Activated CD4-positive, alpha-beta memory T cell treated with anti-CD3 and anti-CD28 coated beads, Interleukin-2, amount 10 ng/mL, durations not matched to agents 7 days and 5 days (primary cell): Measurements from ENCODE around the gene FMN1. TPM values are rescaled to one million over a fixed set of nuclear protein-coding genes. Genes with fewer than 3 reads are reported as not detected.

Source experiments
- CTCF ChIA-PET: fragments of 350-600 bp; sonication (Branson Sonifier 250); formaldehyde crosslinking; loops from one replicate; lab custom pipeline; 2021; ENCODE audit warnings: antibody characterized with exemption, inconsistent platforms; lab: Charles Lee
- POLR2A ChIA-PET: fragments of 350-600 bp; sonication (Branson Sonifier 250); formaldehyde crosslinking; loops from one replicate; lab custom pipeline; 2021; ENCODE audit warnings: antibody characterized with exemption; lab: Charles Lee
- DNase-seq: peaks from one replicate; pipeline ENCODE4 v3.0.0-alpha.2; 2020
- H3K27ac Mint-ChIP-seq: one replicate; pipeline ENCODE4 v1.8.0; 2021; ENCODE audit warnings: mild to moderate bottlenecking, mixed read lengths
- H3K27me3 Mint-ChIP-seq: one replicate; pipeline ENCODE4 v1.8.0; 2021; ENCODE audit warnings: mixed read lengths
- H3K36me3 Mint-ChIP-seq: one replicate; pipeline ENCODE4 v1.8.0; 2021; ENCODE audit warnings: low read depth, mixed read lengths
- H3K4me1 Mint-ChIP-seq: one replicate; pipeline ENCODE4 v1.8.0; 2021; ENCODE audit warnings: mixed read lengths
- H3K4me3 Mint-ChIP-seq: one replicate; pipeline ENCODE4 v1.8.0; 2021; ENCODE audit warnings: mild to moderate bottlenecking, mixed read lengths
- H3K9me3 Mint-ChIP-seq: one replicate; pipeline ENCODE4 v1.8.0; 2021; ENCODE audit warnings: mixed read lengths
- total RNA-seq, 2 experiments: library from RNA; stranded (reverse); gene quantifications; one replicate each; pipeline ENCODE4 v1.2.3, GENCODE V29; 2021

FMN1 gene
- total RNA-seq, 2 experiments from 2014 or later: 0.03 to 0.15 TPM

DNA sequence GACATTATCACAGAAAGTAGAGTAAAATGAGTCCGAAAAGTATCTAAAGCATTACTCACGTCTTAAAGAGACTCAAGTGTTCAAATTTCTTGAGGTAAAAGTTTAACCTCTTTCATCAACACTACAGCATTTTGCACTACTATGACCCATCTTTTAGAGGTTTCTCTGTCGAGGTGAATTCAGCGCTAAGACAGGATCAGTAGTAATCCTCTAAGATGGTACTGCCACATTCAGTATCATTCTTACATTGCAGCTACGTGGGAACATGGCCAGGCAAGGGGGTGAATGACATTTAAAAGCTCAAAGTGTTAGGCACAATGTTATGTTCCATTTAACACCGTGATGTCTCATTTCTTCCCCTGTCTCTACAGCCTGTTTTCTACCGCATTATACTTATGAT lies 210.8 kb downstream of the FMN1 start:
- ChIA-PET CTCF (no interaction called here), POLR2A (no interaction called here)
- H3K9me3 Mint-ChIP-seq: no peaks in the 10 kb centered on the region
- H3K27me3 Mint-ChIP-seq: no peaks in the 10 kb centered on the region
- no peaks in the 10 kb centered on the region for H3K36me3 Mint-ChIP-seq
- no peak overlapping the region for H3K4me3 Mint-ChIP-seq
- no peaks in the 10 kb centered on the region for H3K4me1 Mint-ChIP-seq
- no peak for DNase-seq
- no peak overlapping the region for H3K27ac Mint-ChIP-seq

DNA sequence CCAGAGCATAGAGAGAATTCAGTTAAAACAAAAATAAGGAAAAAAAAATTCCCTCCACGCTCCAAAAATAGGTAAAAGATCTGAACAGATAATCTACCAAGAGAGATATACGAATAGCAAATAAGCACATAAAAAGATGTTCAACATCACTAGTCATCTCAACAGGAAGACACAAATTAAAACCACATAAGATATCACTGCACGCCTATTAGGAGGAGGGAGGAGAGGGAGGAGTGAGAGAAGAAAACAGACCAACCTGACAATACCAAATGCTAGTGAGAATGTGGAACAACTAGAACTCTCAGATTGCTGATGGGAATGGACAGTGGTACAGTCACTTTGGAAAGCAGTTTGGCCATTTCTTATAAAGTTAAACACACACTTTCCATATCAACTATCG lies 212.5 kb downstream of the FMN1 start:
- H3K27ac Mint-ChIP-seq: no peak overlapping the region
- H3K4me1 Mint-ChIP-seq: no peaks in the 10 kb centered on the region
- CTCF ChIA-PET: no interaction called here
- no peaks in the 10 kb centered on the region for H3K27me3 Mint-ChIP-seq
- DNase-seq: no peak
- POLR2A ChIA-PET: no interaction called here
- H3K4me3 Mint-ChIP-seq: no peak overlapping the region
- no peaks in the 10 kb centered on the region for H3K9me3 Mint-ChIP-seq
- no peaks in the 10 kb centered on the region for H3K36me3 Mint-ChIP-seq

DNA sequence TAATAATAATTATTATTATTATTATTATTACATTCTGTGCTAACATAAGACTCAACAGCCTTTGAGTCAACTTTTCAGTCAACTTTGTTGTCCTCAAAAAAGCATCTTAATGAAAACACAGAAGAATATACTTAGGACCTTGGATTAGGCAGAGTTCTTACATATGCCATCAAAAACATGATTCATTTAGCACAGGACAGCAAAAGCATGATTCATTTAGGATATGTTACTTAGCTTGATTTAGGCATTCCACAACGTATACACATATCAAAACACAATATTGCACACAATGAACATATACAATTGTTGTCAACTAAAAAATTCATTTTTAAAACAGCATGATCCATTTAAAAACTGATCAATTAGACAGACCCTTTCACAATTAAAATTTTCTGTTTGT lies 213.0 kb downstream of the FMN1 start:
- Mint-ChIP-seq H3K27ac (no peak overlapping the region), H3K9me3 (no peaks in the 10 kb centered on the region), H3K4me3 (no peak overlapping the region), H3K4me1 (no peaks in the 10 kb centered on the region), H3K36me3 (no peaks in the 10 kb centered on the region), H3K27me3 (peaks cover under 1% of the 10 kb centered on the region)
- POLR2A ChIA-PET: no interaction called here
- no peak for DNase-seq
- CTCF ChIA-PET: no interaction called here

DNA sequence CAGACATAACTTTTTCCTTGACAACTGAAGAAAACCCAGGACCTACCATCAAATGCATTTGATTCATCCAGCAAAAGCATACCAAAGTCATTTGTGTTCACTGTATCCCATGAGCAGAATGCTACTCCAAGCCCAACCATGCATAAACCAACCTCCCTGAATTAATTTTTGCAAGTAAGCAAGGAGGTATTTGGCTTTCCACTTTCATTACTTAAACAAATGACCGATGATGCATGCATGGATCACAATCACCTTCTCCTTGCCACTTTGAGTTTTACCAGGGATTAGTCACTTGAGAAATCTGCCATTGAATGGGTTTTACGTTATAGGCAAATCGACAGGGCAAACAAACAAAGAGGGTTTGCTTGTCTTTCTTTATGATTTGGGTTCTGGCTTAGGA lies 214.8 kb downstream of the FMN1 start:
- CTCF ChIA-PET: no interaction called here
- DNase-seq: no peak
- Mint-ChIP-seq H3K9me3 (no peaks in the 10 kb centered on the region), H3K4me1 (no peaks in the 10 kb centered on the region), H3K4me3 (no peak overlapping the region), H3K27me3 (peaks cover 2% of the 10 kb centered on the region), H3K27ac (no peak overlapping the region), H3K36me3 (no peaks in the 10 kb centered on the region)
- POLR2A ChIA-PET: no interaction called here

DNA sequence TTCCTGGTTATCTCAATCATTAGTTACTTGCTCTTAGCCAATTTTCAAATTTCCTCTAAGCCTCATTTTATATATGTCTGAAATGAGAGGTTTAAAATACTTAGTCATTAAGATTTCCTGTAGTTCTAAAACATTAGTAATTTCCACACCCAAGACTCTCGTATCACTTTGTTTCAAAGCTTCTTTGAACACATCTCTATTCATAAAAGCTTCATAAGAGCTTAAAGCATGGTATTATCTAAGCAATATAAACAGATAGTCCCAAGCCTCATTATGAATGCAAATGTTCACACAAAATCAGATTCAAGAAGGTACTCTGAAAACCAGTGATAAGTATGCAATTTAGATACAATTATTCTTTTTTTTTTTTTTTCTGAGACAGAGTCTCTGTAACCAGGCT lies 217.0 kb downstream of the FMN1 start:
- no peak overlapping the region for H3K4me3 Mint-ChIP-seq
- H3K9me3 Mint-ChIP-seq: no peaks in the 10 kb centered on the region
- peaks cover 2% of the 10 kb centered on the region for H3K27me3 Mint-ChIP-seq
- H3K4me1 Mint-ChIP-seq: no peaks in the 10 kb centered on the region
- ChIA-PET CTCF (no interaction called here), POLR2A (no interaction called here)
- H3K27ac Mint-ChIP-seq: no peak overlapping the region
- H3K36me3 Mint-ChIP-seq: no peaks in the 10 kb centered on the region
- DNase-seq: no peak

DNA sequence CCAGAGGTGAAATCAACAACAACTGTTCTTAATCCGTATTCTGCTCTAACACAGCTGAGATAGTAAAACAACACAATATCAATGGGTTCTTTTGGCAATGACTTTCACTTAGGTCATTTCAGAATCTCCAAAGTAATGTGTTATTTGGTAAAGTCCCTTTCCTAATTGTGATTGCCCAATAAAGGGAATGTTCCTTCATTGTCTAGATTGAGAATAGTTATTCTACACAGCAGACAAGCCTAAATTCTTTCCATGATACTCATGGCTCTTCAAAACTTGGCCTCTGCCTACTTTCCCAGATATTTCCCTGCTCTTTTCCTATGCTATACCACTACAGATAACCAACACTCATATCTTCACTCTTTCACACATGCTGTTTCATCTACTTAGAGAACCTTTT lies 219.8 kb downstream of the FMN1 start:
- ChIA-PET CTCF (no interaction called here), POLR2A (no interaction called here)
- Mint-ChIP-seq H3K36me3 (no peaks in the 10 kb centered on the region), H3K4me1 (no peaks in the 10 kb centered on the region), H3K27ac (no peak overlapping the region), H3K9me3 (no peaks in the 10 kb centered on the region), H3K4me3 (no peak overlapping the region), H3K27me3 (peaks cover 2% of the 10 kb centered on the region)
- DNase-seq: no peak

DNA sequence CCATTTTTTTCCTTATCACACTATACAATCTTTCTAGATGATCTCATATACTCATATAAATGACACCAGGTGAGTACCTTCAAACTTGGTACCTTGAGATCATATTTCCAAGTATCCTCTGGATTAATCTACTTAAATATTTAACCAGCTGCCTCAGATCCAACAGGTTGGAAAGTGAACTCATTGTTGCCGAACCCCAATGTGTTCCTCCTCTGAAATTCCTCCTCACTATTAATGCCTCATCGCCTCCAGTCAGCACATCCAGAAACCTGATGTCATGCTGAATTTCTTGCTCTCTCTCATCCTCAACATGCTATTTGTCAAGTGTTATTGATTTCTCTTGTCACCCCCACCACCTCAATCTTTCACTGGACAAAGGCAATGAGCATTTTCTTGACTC lies 221.8 kb downstream of the FMN1 start:
- Mint-ChIP-seq H3K4me1 (no peaks in the 10 kb centered on the region), H3K27ac (no peak overlapping the region), H3K27me3 (peaks cover 2% of the 10 kb centered on the region), H3K9me3 (no peaks in the 10 kb centered on the region), H3K4me3 (no peak overlapping the region), H3K36me3 (no peaks in the 10 kb centered on the region)
- ChIA-PET CTCF (no interaction called here), POLR2A (no interaction called here)
- no peak for DNase-seq

DNA sequence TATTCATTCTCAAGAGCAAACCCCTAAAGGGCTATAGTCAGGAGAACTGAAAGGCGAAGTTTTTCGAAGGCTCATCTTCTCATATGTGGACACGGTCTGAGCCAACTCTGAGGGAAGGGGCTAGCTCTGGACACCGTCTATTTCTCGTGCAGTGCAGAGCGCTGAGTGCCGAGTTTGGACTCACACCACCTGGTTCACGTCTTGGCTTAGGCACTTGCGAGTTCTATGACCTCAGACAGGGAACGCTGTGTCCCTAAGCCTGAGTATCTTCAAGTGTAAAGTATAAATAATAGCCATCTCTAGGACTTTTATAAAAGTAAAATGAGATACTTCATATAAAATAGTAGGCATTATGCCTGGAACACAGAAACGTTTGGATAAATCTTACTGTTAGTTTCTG lies 223.7 kb downstream of the FMN1 start:
- DNase-seq: no peak

DNA sequence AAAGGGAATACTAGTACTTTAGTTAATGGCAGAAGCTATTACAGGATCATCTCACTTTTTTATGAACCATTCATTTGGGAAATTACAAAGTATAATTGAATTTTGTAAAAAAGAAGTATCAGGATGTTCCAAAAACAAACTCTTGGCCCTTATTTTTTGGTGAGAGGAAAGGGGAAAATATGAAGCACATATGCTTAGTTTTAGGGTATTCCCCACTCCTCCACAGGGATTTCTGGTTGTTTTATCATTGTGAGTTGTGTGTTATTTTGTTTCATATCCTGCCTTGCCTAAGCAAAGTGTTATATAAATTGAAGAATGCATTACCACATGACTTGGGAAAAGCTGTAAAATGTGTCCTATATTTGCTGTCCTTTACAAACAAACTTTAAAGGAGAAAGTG lies 227.0 kb downstream of the FMN1 start:
- H3K27me3 Mint-ChIP-seq: no peaks in the 10 kb centered on the region
- no peak overlapping the region for H3K27ac Mint-ChIP-seq
- POLR2A ChIA-PET: no interaction called here
- CTCF ChIA-PET: no interaction called here
- H3K4me3 Mint-ChIP-seq: no peak overlapping the region
- no peaks in the 10 kb centered on the region for H3K36me3 Mint-ChIP-seq
- no peak for DNase-seq
- no peaks in the 10 kb centered on the region for H3K4me1 Mint-ChIP-seq
- no peaks in the 10 kb centered on the region for H3K9me3 Mint-ChIP-seq

More for the DNA sequence above, 223.7 kb downstream of the FMN1 start:
- Mint-ChIP-seq H3K9me3 (no peaks in the 10 kb centered on the region), H3K4me1 (no peaks in the 10 kb centered on the region), H3K27me3 (no peaks in the 10 kb centered on the region), H3K27ac (no peak overlapping the region), H3K36me3 (no peaks in the 10 kb centered on the region), H3K4me3 (no peak overlapping the region)
- ChIA-PET POLR2A (no interaction called here), CTCF (no interaction called here)

DNA sequence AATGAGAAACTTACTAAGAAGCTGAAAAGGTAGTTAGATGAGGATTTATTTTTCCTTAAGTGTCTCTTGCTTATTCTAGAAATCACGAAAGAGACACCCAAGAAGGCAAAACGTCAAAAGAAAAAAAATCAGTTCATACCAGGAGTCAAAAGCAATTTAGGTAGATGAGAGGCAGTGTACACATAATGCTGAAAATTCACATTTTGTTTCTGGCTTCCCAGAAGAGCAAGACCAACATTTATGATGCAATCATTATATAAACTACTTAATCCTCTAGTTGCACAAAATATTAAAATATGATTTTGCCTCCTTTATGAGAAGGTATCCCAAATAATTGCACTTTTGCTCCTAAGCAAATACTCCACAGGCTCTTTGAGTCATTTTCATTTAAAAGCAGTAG lies 228.0 kb downstream of the FMN1 start:
- Mint-ChIP-seq H3K4me1 (no peaks in the 10 kb centered on the region), H3K36me3 (no peaks in the 10 kb centered on the region), H3K27me3 (no peaks in the 10 kb centered on the region), H3K9me3 (peaks cover 2% of the 10 kb centered on the region), H3K4me3 (no peak overlapping the region), H3K27ac (no peak overlapping the region)
- CTCF ChIA-PET: no interaction called here
- POLR2A ChIA-PET: no interaction called here
- no peak for DNase-seq

DNA sequence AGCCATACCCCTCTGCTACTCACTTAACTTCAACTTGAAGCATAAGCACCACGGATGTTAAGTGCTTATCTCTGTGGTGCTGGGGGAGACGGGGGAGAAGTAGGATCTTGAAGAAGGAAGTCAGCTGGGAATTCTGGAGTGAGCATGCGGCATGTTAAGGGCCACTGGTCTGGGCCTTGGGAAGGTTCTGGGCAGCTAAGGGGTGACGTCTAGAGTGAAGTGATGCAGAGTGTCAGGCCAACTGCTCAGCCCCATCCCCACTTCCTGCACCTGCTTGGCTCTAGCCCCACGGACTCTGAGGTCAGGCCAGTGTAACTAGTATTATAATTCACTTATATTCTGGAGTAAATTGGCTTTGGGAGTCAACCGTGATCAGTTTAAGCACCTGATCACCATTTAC lies 228.6 kb downstream of the FMN1 start:
- ChIA-PET POLR2A (no interaction called here), CTCF (no interaction called here)
- H3K9me3 Mint-ChIP-seq: peaks cover 2% of the 10 kb centered on the region
- H3K36me3 Mint-ChIP-seq: no peaks in the 10 kb centered on the region
- H3K4me1 Mint-ChIP-seq: no peaks in the 10 kb centered on the region
- no peak for DNase-seq
- H3K27ac Mint-ChIP-seq: no peak overlapping the region
- no peaks in the 10 kb centered on the region for H3K27me3 Mint-ChIP-seq
- no peak overlapping the region for H3K4me3 Mint-ChIP-seq

DNA sequence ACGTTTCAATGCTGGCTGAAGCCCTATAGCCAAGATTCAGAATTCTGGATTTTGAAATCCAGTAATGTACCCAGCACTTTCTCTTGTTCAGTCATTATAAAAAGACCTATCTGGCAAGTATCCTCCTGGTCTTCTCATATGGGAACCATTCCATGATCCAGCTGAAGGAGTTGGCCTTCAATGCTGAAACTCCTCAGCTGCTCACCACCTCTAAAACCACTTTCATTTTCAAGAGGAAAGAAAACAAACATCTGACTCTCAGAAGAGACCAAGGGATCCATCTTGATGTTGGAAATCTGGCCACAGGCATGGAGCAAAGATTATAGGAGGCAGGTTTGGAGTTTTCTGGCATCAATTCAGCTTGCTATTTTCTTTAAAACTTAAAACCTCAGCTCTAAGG lies 235.4 kb downstream of the FMN1 start:
- H3K9me3 Mint-ChIP-seq: peaks cover 2% of the 10 kb centered on the region
- DNase-seq: no peak
- H3K4me1 Mint-ChIP-seq: no peaks in the 10 kb centered on the region
- H3K36me3 Mint-ChIP-seq: no peaks in the 10 kb centered on the region
- H3K27ac Mint-ChIP-seq: no peak overlapping the region
- CTCF ChIA-PET: no interaction called here
- no peaks in the 10 kb centered on the region for H3K27me3 Mint-ChIP-seq
- H3K4me3 Mint-ChIP-seq: no peak overlapping the region
- POLR2A ChIA-PET: no interaction called here

DNA sequence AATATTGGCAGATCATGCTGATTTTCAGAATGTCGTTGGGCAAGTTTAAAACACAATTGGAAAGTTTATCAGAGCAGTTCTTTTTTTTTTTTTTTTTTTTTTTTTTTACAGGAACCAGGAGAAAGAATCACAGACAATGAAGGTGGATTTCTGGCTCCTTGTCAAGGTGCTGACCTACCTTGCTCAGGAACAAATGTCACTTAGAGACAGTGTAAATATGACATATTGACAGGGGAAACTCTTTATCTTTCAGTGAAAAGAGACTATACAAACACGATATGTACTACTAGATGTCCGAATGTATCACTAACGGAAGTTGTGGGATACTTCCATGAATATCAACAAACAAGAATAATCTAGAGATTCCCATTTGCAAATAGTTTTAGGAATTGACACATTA lies 237.3 kb downstream of the FMN1 start:
- H3K4me1 Mint-ChIP-seq: no peaks in the 10 kb centered on the region
- H3K36me3 Mint-ChIP-seq: no peaks in the 10 kb centered on the region
- no peak overlapping the region for H3K4me3 Mint-ChIP-seq
- H3K27me3 Mint-ChIP-seq: no peaks in the 10 kb centered on the region
- no peak overlapping the region for H3K27ac Mint-ChIP-seq
- H3K9me3 Mint-ChIP-seq: peaks cover 2% of the 10 kb centered on the region
- ChIA-PET POLR2A (no interaction called here), CTCF (no interaction called here)
- no peak for DNase-seq

DNA sequence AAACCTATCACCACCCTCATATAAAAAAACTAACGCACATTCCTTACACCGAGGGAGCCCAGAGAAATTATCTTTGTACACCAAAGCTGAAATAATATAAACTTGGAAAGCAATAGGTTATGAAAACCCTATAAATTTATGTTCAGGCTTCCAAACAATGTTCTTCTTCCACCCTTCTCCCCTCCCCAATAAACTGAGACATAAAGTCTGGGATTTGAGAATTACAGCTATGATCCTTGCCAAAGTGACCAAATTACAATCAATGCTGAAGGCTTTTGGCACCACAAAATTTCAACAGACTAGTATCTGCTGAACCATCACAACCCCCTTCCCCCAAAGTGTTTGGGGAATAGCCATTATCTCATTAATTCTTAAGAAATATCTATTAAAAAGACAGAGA lies 237.8 kb downstream of the FMN1 start:
- Mint-ChIP-seq H3K27me3 (no peaks in the 10 kb centered on the region), H3K4me3 (no peak overlapping the region), H3K9me3 (peaks cover under 1% of the 10 kb centered on the region), H3K27ac (no peak overlapping the region), H3K36me3 (no peaks in the 10 kb centered on the region), H3K4me1 (no peaks in the 10 kb centered on the region)
- no peak for DNase-seq
- CTCF ChIA-PET: no interaction called here
- POLR2A ChIA-PET: no interaction called here

DNA sequence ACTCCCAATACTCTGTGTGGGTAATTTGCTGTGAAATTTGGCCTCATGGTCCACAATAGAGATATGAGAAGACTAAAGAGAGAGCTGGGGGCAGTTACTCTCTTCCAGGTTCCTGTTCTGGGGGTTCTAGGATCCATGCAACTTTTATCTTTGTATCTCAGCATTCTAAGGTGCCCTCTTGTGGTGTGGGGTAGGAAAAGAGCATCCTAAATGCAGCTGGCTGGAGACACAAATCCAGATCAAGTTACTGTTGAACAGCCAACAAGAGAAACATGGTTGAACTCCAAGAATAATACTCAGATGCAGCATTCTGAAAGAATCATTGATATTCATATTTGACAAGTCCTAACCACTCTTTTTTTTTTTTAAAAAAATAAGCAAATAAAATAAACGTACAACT lies 238.5 kb downstream of the FMN1 start:
- Mint-ChIP-seq H3K27ac (no peak overlapping the region), H3K27me3 (no peaks in the 10 kb centered on the region), H3K4me1 (no peaks in the 10 kb centered on the region), H3K4me3 (no peak overlapping the region), H3K36me3 (no peaks in the 10 kb centered on the region), H3K9me3 (no peaks in the 10 kb centered on the region)
- no peak for DNase-seq
- ChIA-PET POLR2A (no interaction called here), CTCF (no interaction called here)
